Measurements from ENCODE around the gene EPB41.
"Not testable (repeated sequence)": the region's sequence is repeated elsewhere in the genome, so short reads cannot be mapped to it uniquely, and the experiment has no call there.

EPB41 gene

DNA sequence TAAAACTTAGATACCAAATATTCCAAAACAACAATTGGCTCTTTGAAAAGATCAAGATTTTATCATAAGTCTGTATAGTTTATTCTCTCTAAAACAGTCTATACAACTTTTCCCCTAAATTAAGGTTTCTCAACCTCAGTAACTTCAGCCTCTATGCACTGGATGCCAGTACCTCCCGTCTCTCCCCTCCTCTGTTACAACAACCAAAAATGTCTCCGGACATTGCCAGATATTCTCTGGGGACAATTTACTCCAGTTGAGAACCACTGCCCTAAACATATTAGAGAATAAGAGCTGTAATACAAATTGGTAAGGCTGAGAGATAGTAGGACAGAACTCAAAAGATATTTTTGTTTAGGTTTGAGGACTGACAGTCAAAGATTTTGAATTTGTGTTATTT lies 137.7 kb downstream of the EPB41 start:
- DNase-seq (ENCODE audit: low read depth): no peak

DNA sequence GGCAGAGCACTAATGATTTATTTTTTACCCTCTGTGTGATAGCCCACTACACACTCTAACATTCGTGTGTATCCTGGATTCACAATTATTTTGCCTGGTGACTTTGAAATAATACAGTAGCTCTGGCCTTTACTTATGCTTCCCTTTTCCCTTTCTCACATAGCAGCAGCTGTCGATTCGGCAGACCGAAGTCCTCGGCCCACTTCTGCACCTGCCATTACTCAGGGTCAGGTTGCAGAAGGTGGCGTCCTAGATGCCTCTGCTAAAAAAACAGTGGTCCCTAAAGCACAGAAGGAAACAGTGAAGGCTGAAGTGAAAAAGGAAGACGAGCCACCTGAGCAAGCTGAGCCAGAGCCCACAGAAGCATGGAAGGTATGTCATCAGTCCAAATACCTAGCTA lies 138.6 kb downstream of the EPB41 start:
- no peak for DNase-seq (ENCODE audit: low read depth)

DNA sequence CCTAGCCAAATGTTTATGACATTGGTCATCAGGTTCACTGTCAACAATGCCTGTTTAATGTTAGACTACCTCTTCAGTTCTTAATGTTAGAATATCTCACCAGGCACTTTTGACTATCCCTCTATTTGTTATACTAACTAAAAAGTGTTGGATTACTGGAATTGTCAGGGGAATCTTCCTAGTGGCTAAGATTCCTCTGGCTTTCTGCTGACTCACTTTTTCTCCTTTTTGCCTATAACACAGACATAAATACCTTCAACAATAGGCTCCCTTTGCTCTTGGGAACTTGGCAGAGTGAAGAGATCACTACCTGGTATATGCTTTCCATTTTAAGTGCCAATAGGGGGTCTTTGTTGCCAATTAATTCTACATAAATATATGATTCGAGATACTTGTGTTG lies 140.8 kb downstream of the EPB41 start:
- DNase-seq (ENCODE audit: low read depth): no peak

DNA sequence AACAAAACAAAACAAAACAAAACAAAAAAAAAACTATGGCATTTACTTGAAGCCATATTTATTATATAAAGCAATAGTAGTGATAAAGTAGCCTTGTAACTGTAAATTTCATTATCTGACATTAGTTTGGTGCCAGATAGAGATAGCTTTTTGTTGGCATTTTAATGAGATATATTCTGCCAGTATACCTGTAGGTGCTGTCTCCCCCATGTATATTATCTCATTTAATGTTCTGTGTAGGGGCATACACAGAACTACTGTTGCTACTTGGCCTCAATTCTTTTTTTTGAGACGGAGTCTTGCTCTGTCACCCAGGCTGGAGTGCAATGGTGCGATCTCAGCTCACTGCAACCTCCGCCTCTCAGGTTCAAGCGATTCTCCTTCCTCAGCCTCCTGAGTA lies 141.9 kb downstream of the EPB41 start:
- no peak for DNase-seq (ENCODE audit: low read depth)

DNA sequence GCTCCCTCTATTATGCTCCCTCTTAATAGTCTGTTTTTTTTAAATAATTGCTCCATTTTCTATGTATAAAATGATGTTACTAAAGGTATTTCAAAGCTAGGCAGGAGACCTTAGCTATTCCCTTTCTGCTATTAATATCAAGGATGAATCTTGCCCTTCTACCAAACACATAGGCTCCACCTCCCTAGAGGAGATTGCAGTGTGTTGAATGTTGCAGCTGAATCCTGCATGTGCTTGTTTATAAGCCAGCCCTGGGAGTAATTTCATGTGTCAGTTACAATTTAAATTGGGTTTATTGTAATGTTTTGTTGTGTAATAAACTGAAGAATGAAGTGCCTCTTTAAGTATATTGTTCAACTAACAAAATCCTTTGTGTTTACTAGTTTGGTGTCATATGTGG lies 143.3 kb downstream of the EPB41 start:
- no peak for DNase-seq (ENCODE audit: low read depth)

DNA sequence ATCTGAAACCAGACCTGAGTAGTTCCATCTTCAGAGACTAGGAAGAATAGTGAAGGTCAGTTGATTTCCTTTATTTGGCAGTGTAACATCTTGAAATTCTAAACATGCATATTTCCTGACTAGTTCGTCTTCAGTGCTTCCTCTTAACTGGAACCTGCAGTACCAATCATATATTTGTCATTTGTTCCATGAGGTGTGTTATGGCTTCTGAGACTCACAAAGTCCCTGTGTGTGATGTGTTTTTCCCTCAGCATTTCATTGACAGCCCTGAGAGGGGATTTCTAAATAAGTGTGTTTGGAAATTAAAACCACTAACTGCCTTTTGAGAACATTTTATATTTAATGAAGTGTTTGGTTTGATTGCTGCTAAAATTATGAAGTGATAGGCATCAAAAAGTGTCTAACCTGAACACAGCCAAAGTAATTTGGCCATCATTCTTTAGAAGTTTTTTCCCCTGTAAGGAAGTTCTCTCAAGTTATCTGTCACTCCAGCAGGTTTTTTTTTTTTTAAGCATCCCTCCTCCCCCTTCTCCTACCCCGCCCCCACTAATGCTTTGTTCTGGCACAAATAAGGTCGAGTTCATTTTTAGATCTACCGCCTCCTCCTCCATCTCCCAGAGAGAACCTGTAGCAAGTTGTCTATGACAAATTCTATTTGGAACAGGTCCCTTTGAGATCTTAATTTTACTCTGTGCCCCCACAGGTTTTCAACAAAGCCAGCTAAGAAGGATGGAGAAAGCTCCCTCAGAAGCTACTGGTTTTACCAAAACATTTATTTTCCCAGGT lies 148.0 kb downstream of the EPB41 start:
- DNase-seq (ENCODE audit: low read depth): no peak

DNA sequence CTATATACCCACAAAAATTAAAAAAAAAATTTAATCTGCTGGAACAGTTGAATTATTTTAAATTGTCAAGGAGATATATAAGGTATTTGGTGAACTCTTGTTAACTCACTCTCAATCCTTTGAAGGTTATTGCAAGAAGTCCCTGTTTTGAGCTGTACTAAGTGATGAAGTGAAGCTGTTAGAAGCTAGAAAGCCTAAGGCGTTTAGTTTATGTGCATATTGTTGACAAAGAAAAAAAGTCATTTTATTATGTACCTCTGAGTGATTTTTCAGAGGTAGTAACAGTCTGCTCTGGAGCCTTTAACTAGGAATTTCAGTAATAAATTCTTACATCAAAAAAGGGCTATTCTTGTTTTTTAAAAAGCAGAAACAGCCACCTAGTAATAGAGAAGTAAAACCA lies 149.7 kb downstream of the EPB41 start:
- no peak for DNase-seq (ENCODE audit: low read depth)

DNA sequence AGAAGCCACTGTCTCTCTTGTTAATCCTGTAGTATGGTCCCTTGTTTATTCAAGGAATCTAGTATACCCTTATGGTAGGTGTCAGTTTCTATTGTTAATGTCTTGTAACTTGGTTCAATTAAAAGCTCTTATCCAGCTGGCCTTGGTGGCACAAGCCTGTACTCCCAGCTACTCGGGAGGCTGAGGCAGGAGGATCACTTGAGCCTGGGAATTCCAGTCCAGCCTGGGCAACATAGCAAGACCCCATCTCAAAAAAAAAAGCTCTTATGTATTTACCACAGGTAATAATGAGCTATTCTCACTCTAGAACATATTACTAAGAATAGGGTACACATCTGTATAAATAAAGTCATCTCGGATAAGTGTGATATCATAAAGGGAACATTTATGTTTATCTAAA lies 162.8 kb downstream of the EPB41 start:
- DNase-seq (ENCODE audit: low read depth): no peak

DNA sequence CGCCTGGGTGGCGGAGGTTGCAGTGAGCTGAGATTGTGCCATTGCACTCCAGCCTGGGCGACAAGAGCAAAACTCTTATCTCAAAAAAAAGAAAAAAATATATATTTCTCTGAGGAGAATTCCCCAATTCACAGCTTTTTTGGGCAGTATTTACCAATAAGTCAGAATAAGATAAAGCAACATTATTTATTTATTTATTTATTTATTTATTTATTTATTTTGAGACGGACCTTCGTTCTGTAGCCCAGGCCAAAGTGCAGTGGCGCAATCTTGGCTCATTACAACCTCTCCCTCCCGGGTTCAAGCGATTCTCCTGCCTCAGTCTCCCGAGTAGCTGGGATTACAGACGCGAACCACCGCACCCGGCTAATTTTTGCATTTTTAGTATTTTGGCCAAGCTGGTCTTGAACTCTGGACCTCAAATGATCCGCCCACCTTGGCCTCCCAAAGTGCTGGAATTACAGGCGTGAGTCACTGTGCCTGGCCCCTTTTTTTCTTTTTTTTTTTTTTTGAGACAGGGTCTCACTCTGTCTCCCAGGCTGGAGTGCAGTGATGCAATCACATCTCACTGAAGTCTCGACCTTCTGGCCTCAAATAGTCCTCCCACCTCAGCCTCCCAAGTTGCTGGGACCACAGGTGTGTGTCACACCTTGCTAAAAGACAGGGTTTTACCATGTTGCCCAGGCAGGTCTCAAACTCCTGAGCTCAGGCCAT lies 165.7 kb downstream of the EPB41 start:
- DNase-seq (ENCODE audit: low read depth): not testable (repeated sequence)

DNA sequence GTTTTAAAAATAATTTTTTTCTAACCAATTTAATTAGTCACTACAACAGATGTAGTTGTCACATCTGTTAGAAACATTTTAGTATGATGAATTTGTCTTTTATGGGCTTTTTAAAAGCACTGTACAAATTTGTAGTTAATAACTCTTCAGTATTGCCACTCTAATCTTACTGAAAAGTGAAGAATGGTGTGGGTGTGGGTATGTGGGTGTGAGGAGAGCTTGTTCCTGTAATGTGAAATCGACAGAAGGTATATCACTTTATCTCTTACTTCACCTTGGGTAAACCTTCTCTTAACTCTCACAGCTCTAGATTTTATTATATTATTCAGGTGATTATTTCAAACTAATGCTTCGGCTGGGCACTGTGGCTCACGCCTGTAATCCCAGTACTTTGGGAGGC lies 166.8 kb downstream of the EPB41 start:
- DNase-seq (ENCODE audit: low read depth): no peak

DNA sequence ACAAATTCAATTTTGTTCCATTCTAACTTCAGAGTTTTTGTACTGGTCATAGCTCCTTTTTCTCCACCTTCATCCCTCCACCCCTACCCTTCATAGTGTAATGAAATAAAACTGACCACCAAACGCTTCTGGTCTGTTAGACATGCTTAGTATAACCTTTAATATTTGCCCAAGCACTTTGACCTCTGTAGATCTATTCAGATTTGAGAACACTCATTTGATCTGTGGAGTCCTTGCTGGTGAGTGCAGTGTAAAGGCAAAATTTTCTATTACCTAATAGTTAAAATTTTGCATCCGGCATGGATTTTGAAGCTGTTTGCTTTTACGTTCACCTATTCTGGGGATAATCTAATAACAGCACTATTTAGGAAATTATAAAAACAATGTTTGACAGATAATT lies 168.2 kb downstream of the EPB41 start:
- DNase-seq (ENCODE audit: low read depth): no peak

DNA sequence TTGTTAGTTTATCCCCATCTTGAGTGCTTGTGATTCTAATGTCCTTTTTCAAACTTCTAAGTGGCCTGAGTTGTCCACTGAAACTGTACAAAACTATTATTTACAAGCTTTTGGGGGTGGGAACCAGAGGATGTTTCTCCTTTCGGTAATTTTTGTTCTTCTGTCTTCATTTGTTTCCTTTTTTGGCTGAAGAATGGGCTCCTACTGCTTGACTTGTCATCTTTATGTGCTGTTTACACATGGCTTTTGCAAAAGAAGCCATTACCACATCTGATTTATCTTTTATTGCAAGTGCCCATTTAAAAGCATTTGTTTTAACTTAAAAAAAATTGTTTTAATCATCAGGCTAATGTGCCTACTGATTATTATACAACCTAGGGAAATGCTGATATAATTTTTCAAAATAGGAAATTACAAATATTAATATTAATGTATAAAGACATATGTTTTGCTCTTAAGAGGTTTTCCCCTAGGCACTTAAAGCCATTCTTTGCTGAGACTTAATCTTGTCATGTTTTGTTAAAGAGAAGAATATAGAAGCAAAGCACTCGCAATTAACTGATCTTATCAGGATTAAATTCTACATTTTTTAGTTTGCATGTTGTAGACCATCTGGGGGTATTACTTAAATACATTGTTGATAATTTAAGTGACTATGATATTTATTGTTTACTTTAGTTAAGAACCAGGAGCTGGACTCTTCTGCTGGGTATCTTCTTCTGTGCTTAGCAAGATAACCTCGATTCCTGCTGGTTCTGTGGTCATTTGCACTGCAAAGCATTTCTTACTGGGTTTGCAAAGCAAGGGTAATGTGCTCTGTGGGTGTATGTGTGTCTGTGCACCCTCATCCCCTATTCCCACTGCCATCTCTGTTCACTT lies 169.2 kb downstream of the EPB41 start:
- DNase-seq (ENCODE audit: low read depth): no peak

DNA sequence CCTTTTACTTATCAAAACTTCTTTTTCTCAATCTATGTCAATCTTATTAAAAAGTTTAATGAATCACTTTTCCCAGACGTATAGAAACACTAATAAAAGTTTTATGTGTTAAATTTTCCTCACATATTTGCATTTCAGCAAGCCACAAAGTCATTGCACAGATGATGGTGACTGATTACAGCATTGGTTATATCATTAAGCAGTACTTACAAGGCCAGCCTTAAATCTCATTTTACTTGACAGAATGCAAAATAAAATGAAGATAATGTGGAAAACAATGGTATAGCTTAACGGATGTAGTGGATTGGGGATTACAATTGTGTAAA lies 169.8 kb downstream of the EPB41 start:
- DNase-seq (ENCODE audit: low read depth): no peak

DNA sequence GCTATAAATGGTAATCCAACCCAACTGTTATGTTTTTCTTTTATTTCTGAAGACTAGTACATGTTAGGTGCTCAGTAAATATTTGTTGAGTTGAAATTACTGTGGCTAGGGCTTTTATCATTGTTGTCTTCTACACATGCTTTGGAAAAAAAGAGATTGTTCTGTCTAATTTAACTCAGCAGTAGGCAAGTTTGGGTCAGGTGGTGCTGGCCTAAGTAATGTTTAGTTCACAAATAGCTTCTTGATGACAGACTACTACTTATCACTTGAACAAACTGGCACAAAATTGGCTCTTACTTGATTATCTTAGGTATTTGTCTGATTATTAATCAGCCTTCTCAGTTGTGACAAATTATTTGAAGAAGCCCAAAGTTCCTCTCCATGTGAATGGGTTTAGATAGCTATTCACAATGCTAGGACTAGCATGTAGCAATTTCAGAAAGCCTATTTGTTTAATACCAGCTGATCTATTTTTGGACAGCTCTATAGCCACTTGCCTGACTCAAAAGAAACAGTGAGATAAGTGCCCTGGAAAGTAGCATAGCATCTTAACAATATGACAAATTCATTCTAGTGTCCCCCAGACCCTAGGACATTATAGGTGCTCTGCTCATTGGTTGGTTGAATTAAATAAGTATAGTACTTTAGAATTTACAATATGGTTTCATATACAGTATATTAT lies 176.7 kb downstream of the EPB41 start:
- no peak for DNase-seq (ENCODE audit: low read depth)

DNA sequence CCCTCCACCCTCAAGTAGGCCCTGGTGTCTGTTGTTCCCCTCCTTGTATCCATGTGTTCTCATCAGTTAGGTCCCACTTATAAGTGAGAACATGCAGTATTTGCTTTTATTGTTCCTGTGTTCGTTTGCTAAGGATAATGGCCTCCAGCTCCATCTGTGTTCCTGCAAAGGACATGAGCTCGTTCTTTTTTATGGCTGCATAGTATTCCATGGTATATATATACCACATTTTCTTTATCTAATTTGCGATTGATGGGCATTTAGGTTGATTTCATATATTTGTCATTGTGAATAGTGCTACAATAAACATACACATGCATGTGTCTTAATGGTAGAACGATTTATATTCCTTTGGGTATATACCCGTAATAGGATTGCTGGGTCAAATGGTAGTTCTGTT lies 178.3 kb downstream of the EPB41 start:
- DNase-seq (ENCODE audit: low read depth): not testable (repeated sequence)

DNA sequence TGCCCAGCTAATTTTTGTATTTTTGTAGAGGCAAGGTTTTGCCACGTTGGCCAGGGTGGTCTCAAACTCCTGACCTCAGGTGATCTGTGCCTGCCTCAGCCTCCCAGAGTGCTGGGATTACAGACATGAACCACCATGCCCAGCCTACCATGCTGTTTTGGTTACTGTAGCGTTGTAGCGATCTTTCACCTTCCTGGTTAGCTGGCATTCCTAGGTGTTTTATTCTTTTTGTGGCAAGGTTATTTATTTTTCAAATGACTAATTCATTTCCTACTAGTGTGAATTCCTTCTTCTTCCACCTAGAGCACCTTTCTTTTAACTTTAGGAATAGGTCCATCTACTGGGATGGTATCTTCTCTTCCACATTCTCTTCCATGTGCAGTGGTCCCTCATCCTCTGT lies 180.1 kb downstream of the EPB41 start:
- DNase-seq (ENCODE audit: low read depth): no peak

DNA sequence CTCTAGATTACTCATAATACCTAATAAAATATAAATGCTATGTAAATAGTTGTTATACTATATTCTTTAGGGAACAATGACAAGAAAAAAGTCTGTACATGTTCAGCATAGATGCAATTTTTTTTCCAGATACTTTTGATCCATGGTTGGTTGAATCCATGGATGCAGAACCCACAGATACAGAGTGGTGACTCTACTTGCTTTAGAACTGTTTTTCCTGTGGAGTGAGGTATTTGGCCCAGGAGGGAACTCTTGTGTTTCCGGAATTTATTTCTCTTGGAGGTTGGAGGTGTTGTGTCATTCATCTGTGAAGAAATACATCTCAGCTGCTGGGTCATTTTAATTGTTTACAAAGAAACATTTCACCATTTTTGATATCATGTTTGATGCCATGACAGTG lies 180.6 kb downstream of the EPB41 start:
- no peak for DNase-seq (ENCODE audit: low read depth)

DNA sequence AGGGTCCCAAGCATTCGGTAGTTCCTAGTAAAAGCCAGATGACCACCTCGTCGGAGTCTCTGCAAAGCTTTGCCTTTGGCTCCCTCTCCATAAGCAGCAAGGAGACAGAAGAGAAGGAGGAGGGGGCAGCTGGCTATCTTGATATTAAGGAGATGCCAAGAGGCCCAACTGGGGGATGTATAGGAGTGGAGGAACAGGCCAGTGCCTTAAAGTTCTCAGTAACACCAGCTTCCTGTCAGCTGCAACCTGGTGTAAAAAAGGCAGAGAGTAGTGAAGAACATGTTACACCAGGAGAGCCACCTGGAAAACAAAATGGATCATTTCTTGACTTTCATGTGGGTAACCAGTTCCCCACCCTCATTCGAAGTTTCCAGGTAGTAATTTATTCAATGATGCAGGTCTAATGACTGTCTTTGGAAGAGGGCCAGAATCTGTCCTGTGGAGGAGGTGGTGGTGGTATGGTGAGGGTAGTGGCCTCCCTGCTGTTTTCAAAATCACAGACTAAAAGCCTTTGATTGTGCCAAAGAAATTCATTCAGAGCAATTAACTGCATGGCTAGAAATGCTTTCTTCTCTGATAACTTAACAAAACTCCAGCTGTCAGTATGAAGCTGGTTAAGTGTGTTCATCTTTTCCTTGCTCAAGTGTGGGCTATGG lies 182.0 kb downstream of the EPB41 start:
- DNase-seq (ENCODE audit: low read depth): no peak

DNA sequence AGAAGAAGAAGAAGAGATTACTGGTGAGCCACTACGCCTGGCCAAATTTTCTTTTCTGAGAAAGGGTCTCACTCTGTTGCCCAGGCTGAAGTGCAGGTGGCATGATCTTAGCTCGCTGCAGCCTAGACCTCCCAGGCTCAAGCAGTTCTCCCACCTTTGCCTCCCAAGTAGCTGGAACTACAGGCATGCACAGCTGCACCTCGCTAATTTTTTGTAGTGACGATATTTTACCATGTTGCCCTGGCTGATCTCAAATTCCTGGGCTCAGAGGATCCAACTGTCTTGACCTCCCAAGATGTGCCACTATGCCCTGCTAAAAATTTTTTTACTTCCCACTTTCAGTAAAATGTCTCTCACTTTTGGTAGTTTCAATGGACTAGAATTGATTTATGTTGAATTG lies 184.9 kb downstream of the EPB41 start:
- DNase-seq (ENCODE audit: low read depth): no peak

DNA sequence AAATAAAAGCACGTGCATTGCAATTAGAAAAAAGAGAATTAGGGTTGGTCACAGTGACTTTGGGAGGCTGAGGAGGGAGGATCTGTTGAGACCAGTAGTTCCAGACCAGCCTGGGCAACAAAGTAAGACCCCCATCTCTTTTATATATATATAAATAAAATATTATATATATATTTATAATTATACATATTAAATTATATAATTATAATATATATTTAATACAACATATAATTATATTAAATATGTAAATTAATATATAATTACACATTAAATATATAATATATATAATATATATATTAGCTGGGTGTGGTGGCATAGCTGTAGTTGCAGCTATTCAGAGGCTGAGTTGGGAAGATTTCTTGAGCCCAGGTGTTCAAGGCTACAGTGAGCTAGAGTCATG lies 186.1 kb downstream of the EPB41 start:
- DNase-seq (ENCODE audit: low read depth): no peak

DNA sequence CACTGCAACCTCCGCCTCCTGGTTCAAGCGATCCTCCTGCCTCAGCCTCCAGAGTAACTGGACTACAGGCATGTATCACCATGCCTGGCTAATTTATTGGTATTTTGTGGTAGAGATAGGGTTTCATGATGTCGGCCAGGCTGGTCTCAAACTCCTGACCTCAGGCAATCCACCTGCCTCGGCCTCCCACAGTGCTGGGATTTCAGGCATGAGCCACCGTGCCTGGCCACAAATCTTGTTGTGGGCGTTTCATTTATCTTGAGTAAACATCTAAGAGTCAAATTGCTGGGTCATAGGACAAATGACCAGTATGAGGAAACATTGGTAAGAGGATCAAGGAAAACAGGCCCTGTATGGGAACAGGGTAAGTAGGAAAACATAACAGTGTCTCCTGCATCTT lies 191.5 kb downstream of the EPB41 start:
- DNase-seq (ENCODE audit: low read depth): no peak

DNA sequence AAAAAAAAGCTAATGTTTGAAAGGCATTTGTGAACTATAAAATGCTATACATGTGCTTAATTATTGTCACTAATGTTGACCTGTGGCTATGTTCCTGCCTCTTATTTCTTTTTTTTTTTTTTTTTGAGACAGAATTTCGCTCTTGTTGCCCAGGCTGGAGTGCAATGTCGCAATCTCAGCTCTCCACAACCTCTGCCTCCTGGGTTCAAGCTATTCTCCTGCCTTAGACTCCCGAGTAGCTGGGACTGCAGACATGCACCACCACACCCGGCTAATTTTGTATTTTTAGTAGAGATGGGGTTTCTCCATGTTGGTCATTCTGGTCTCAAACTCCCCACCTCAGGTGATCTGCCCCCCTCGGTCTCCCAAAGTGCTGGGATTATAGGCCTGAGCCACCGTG lies 193.7 kb downstream of the EPB41 start:
- DNase-seq (ENCODE audit: low read depth): not testable (repeated sequence)

Measured in activated gamma-delta T cell treated with anti-CD3 and anti-CD28 coated beads, Interleukin-2, amount 50 U/mL, for 16 hours (primary cell).